Bone marrow (tissue), 2 donors: ENCODE measurements around the gene CROCC2.

Source experiments
- DNase-seq, 2 donors: peaks; one replicate each; lab custom pipeline; 2025; lab: John Stamatoyannopoulos, UW

CROCC2 gene

GRCh38 chr2:240921311-240921994 is 15.3 kb downstream of the CROCC2 start:
- no peak for DNase-seq

DNA sequence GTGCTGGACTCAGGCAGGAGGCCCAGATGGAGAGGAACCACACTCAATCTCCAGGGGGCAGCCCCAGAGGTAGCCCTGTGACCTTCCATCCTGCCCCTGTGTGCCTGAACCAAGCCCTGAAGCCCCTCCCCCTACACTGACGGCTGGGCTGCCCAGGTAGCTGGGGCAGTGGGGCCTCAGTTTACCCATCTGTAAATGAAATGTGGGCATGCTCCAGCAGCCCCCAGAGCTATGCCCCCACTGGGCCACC is 15.8 kb downstream of the CROCC2 start:
- DNase-seq = no peak

DNA sequence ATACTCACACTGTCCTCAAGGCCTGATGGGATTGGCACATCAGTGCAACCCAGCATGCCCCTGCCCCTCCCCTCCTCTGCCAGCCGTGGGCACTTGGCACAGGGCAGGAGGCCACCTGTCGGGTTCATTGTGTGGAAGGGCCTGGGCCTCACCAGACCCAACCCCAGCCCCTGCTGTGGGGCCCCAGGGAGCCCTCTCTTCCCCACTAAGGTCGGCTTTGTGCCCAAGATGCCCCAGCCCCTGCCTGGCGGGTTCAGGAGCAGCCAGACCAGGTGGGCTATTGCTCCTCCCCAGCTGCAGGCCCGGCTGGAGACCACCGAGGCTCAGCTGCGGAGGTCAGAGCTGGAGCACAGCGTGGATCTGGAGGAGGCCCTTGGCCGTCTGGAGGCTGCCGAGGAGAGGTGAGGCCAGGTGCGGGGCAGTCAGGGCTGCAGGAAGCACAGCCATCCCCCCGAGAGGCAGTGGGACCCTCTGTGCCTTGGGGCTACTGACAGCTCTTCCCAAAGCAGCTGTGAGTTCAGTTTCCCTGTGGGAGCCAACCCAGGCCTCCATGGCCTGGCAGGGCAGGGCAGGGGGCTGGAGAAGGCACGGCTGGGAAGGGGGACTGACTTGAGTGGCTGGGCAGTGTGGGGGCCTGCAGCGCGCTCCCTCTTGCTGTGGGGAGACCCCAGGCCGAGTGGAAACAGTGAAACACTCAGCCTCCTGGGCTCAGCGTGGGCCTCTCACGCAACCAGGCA is 16.3 kb downstream of the CROCC2 start:
- DNase-seq = no peak

- DNase-seq = no peak
Observed at GRCh38 chr2:240922982-240923537, 16.9 kb downstream of the CROCC2 start.

GRCh38 chr2:240925191-240925567 is 19.0 kb downstream of the CROCC2 start:
- no peak for DNase-seq

DNA sequence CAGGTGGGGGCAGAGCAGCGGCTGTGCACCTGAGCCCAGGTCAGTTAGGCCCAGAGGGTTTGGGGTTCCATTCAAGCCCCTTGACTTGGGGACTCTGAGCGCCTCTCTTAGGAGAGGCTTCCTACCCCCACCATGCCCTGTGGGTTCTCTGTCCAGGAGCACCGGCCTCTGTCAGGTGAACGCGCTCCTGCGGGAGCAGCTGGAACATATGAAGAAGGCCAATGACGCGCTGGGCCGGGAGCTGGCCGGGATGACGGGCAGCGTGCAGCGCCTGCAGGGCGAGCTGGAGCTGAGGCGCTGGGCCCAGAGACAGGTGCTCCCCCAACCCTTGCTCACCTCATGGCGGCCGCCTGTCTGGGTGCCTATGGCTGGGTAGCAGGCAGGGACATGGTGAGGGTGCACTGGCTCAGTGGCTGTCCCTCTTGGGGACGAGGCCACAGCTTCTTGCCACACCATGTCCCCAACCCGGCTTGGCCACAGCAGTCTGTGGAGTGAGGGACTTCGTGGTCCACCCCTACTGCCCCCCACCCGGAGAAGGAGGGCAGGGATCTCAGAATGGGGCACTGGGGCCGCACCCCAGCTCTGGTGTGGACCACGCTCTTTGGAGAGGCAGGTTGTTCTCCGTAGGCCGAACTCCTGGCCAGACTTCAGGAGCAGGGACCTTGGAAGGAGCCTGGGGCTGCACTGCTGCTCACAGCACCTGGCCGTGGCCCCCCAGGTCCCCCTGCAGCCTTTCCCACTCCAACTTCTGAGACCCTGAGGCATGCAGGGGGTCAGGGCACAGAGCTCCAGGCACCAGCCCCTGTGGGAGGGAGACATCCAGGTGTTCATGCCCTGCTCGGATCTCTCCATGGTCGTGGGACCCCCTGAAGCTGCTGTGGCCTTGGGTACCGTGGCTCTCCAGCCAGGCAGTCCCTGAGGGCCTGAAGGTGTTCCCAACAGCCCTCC is 19.7 kb downstream of the CROCC2 start:
- DNase-seq = no peak

DNA sequence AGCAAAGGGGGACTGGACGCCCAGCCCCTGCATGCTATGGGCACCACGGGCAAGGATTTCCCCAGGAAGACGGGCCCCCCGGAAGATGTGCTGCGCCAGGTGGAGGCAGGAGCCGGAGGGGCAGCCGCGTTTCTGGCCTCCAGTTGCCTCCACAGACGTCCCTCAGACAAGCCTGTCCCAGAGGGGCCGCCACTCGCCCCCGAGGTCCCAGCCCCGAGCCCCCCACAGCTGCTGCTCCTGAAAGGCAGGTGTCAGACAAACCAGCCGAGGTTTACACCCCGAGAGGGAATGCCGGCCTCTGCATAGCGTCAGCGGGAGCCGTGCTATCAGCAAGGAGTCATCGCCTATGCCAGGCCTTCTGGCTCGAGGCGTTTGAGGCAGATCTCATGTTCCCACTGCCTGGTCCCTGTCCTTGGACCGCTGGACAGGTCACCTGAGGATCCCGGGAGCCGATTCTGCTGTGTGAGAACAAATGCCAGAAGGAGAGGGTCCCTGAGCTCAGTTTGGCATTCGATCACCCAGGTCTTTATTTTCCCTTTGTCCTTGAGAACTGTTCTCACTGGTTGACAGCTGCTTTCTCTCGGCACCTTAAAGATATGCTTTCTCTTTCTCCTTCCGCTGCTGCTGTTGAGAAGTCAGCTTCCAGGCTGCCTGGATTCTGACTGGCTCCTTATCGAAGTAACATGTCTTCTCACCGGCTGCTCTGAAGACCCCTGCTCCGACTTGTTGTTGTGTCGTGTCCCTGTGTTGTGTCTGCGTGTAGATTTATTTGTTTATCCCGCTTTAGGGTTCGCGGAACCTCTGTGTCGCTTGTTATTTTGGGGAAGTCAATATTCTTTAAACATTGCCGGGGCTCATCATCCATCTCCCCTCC is 20.6 kb downstream of the CROCC2 start:
- no peak for DNase-seq

DNA sequence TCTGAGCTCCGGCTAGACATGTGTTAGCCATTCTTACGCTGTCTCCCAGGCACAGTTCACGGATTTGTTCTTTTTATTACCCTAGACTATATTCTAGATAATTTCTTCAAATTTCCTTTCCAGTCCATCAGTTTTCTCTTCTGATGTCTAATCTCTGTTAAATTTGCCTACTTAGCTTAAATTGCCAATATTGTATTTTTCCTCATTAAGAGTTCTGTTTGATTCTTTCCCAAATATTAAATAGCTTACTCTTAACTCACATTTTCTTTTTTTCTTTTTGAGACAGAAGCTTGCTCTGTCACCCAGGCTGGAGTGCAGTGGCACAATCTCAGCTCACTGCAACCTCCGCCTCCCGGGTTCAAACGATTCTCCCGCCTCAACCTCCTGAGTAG is 21.2 kb downstream of the CROCC2 start:
- DNase-seq = no peak

DNA sequence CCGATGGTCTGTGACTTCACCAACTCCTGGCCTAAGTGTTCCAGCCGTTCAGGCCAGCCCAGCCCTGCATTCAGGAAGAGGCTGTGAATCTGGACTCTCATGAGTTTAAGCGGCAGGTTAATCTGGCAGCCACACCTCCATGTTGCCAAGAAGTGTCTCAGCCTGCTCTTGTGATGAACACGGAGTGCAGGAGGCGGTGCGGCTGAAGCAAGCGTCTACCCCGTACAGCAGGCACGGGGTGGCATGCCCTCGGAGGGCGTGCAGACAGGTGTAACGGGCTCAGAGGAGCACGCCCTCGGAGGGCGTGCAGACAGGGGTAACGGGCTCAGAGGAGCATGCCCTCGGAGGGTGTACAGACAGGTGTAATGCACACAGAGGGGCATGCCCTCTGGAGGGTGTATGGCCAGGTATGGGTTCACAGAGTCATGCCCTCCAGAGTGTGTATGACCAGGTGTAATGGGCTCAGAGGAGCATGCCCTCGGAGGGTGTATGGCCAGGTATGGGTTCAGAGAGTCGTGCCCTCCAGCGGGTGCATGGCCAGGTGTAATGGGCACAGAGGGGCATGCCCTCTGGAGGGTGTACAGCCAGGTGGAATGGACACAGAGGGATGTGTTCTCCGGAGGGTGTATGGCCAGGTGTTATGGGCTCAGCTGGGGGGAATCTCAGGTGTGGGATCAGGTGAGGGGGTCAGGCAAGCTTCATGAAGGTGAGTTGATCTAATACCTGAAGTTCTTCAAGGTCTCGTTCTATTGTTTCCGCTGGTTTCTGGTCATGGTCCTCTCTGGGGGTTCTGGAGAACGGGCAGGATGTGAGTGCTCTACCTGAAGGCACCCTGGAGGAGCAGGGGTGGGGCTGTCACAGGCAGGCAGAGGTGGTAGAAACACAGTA is 22.6 kb downstream of the CROCC2 start:
- DNase-seq = no peak

DNA sequence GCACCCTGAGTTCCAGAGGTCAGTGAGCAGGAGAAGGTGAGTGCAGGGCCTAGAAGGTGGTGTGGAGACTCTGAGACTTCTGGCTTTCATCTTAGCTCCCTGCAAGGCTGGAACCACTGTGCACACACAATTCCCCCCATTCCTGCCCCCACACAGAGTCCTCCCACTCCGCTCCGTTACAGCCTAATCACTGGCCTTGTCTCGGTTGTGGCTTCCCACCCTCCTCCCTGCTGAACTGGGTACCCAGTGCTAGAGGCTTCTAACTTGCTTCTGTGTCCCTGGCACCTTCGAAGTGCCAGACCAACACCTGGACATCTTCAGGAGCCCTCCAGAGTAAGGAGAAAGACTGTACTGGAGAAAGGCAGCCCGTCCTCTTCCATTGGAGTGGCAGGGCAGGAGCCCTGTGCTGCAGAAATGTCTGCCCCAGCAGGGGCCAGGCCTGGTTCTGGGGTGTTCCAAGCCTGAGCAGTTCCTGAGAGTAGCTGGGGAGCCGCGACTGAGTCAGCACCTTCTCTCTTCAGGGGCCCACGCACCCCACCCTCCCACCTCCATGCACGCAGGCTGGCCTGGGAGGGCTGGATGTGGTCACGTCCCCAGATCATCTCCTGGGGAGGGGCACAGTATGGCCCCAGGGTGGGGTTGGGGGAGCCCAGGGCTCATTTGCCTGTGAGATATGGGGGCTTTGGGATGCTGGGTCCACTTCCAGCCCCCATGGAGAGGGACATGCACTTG is 23.4 kb downstream of the CROCC2 start:
- DNase-seq = no peak

- DNase-seq = no peak
Observed at GRCh38 chr2:240930096-240930630, 24.0 kb downstream of the CROCC2 start.

GRCh38 chr2:240930631-240931318 is 24.6 kb downstream of the CROCC2 start:
- no peak for DNase-seq

DNA sequence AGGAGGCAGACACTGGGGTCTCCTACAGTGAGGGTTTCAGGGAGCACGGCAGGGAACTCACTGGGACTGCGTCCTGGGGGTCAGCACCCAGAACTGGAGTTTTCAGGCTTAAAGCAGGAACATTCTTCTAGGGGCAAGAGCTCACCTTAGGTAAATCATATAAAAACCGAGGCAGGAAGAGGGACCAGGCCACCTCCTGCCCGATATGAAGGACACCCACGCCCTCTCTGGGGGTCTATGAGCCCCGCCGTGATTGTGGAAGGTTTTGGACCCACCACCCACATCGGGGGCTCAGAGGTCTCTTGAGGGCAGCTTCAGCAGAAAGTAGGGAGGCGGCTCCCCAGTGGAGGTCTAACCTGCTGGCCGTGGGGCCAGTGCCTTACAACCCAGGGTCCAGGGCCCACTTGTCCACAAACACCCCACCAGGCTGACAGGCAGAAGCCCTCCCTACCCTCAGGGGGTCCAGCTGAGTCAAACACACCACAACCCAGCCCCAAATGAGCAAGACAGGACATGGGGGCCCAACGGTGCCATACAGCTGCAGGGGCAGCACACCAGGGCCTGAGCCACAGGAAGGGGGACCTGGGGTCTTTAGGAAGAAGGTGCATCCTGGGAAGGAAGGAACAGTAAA is 25.3 kb downstream of the CROCC2 start:
- DNase-seq = no peak

DNA sequence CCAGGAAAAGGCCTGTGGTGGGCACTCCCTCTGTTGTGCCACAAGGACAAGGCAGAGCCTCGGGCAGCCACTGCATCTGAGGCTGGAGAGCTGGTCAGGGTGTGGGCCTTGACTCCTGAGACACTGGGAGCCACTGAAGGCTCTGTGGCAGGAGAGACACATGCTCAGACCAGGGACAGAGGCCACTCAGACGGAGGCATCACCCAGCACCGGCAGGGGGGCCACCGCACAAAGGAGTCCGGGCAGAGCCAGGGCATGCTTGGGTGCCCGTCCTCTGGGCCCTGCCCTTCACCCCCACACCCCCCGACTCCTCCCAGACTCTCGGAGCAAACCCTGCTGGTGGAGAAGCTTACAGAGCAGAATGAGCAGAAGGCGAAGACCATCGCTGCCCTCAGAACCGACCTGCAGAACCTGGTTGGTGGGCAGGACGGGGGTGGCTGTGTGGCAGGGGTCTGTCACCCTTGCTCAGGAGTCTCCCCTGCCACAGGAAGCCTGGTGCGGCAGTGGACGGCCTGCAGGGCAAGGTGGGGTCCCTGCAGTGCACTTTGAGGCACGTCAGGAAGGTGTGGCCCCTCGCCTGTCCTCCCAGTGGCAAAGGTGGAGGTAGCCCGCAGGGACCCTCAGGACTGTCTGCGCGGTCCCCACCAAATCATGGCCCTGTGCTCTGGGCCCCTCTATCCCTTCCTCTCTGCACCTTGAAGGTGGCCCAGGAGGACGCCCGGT is 26.0 kb downstream of the CROCC2 start:
- DNase-seq = no peak

- DNase-seq = no peak
Observed at GRCh38 chr2:240932724-240933047, 26.6 kb downstream of the CROCC2 start.

DNA sequence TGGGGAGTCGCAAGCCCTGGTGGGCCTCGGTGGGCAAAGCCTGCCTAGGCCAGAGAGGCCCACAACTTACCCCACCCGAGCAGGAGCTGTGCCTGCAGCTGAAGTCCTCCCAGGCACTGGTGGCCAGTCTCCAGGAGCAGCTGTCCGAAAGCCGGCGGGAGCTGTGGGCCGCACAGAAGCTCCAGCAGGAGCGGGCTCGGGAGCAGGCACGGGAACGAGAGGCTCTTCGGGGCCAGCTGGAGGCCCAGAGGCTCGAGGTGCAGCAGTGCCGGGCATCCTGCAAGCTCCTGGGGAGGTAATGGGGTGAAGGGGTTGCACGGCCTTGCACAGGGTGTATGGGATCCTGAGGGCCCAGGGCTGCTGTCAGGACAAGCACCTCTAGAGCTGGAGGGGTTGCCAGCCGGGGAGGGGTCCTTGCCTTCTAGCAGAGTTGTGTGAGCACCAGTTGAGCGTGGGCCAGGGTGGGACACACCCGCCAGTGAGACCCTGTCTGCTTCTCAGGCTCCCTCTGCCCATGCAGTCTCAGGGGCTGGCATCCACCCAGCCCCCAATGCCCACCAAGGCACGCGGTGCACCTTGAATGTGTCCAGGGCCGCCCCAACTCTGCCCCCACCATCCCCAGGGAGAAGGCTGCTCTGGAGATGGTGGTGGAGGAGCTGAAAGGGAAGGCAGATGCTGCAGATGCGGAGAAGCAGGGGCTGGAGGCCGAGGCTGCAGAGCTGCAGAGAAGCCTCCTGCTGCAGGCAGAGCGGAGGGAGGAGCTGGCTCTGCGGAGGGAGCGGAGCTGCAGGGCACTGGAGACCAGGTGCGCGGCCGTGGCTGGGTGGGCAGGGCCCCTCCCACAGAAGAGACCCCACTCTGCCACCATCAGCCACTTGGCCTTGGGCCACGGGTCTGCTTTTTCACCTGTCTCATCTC is 27.2 kb downstream of the CROCC2 start:
- DNase-seq = no peak
